Ovary (tissue), 9 donors: ENCODE data around the gene SFXN1. TPM values are rescaled to one million over a fixed set of nuclear protein-coding genes. Genes with fewer than 3 reads are reported as not detected.

Experiments used
- DNase-seq, 5 donors: peaks; one replicate each; pipeline ENCODE4 v3.0.0-alpha.2; 2019 to 2020
- H3K27ac ChIP-seq, 2 donors: fragments of 200-600 bp; one replicate each; pipeline versions ENCODE4 v1.5.1 to v1.8.0; 2019 to 2022
- H3K27me3 ChIP-seq: fragments of 200-600 bp; one replicate; pipeline ENCODE4 v1.8.0; 2022
- H3K36me3 ChIP-seq: fragments of 200-600 bp; sonication (generic); one replicate; pipeline ENCODE4 v1.5.1; 2019
- H3K4me1 ChIP-seq: one replicate; pipeline ENCODE4 v1.8.1; 2013; ENCODE audit warnings: mild to moderate bottlenecking, moderate library complexity; ENCODE audit not compliant: insufficient read depth
- H3K4me3 ChIP-seq: fragments of 200-600 bp; sonication (generic); one replicate; pipeline ENCODE4 v1.5.1; 2017
- H3K9me3 ChIP-seq, 2 donors: fragments of 200-600 bp in 1 of 2; sonication (generic) in 1 of 2; one replicate each; pipeline versions ENCODE4 v1.5.1 to v1.8.1; 2013 to 2019; ENCODE audit warnings: mild to moderate bottlenecking in 1 of 2, moderate library complexity in 1 of 2
- CTCF ChIP-seq, 3 donors: fragments of 450-650 bp in 2 of 3; fragments of 200-600 bp in 1 of 3; IDR thresholded peaks; one replicate each; pipeline versions ENCODE4 v1.5.1 to v1.8.0; 2016 to 2022; ENCODE audit warnings: antibody characterized with exemption in 3 of 3, mild to moderate bottlenecking in 1 of 3
- EP300 ChIP-seq: sonication (generic); formaldehyde crosslinking; IDR thresholded peaks from one replicate; pipeline ENCODE4 v1.6.1; 2017; ENCODE audit warnings: antibody characterized with exemption
- POLR2A ChIP-seq: fragments of 450-650 bp; IDR thresholded peaks from one replicate; pipeline ENCODE4 v1.6.1; 2017; ENCODE audit warnings: antibody characterized with exemption, mild to moderate bottlenecking, moderate library complexity
- WGBS, 3 donors: extraction: QIAGEN DNeasy Blood & Tissue Kit in 1 of 3; methylation state at CpG; one replicate each; pipeline versions ENCODE4 v1.1.5 to v1.1.7; 2013 to 2017; 5-methylcytosine and 5-hydroxymethylcytosine counted together
- intact Hi-C, 4 donors: fragments of 100-400 bp; cut with DNase I; formaldehyde crosslinking; loops; one replicate each; pipeline versions ENCODE4 v1.11.0 to v1.15.1; 2022 to 2023
- polyA plus RNA-seq, 2 donors: library from polyadenylated mRNA; stranded (reverse); fragments of 200-250 nt in 1 of 2; fragments of 350-450 nt in 1 of 2; fragmentation: Illumina TruSeq in 1 of 2; extraction: RNeasy Lipid Tissue Mini Kit (QIAGEN cat#74804) in 1 of 2; gene quantifications; one replicate each; pipeline ENCODE4 v1.2.3, GENCODE V29; 2013 to 2014
- total RNA-seq, 7 donors: library from RNA; depleted of rRNA in 2 of 7; stranded (reverse); fragments of >200 nt in 2 of 7; fragmentation: NEBNext Ultra II Directional in 3 of 7; extraction: Animal tissue kit (Norgen Biotek cat#: 25700) in 3 of 7; gene quantifications; one replicate each; pipeline versions ENCODE4 v1.1.0 to v1.2.4, GENCODE V29; 2016 to 2023
- donor health status: DM: no; HTN: no; CAD: no; lungs with moderate emphysema.
- donor health status: DM: no; HTN: no; CAD: no.
- donor health status: Bipolar disorder and iron deficiency.
- donor health status: DM: yes; HTN: yes; CAD: no.
- donor health status: DM: no; HTN: no; CAD: no.
- donor health status: DM: yes; HTN: yes; CAD: no.

SFXN1 gene
- total and polyA plus RNA-seq, 9 donors = 9.6 to 50.6 (median 31.4) TPM

- no peak for DNase-seq
- H3K9me3 ChIP-seq = no peaks in the 10 kb centered on the region
- H3K27me3 ChIP-seq = no peaks in the 10 kb centered on the region
- no peak overlapping the region for H3K4me3 ChIP-seq
- TF ChIP-seq EP300 = no peak
- intact Hi-C loops = no loop called here
- no peaks in the 10 kb centered on the region for H3K4me1 ChIP-seq
- no peak overlapping the region for H3K27ac ChIP-seq
- 50 to 61% (median 52%) methylated on average over 1 of the region's 1 CpG for WGBS, 3 donors
- H3K36me3 ChIP-seq = no peaks in the 10 kb centered on the region
These were observed 20.9 kb upstream of the SFXN1 start for GRCh38 chr5:175457466-175457865.

- no peaks in the 10 kb centered on the region for H3K9me3 ChIP-seq
- TF ChIP-seq CTCF (IDR thresholded peaks at IDR 0.05) (no peak), POLR2A (no peak), EP300 (no peak)
- no peak overlapping the region for H3K27ac ChIP-seq
- no peaks in the 10 kb centered on the region for H3K4me1 ChIP-seq
- H3K27me3 ChIP-seq = no peaks in the 10 kb centered on the region
- H3K36me3 ChIP-seq = no peaks in the 10 kb centered on the region
- no peak overlapping the region for H3K4me3 ChIP-seq
- 47 to 58% (median 56%) methylated on average over 7 of the region's 7 CpGs for WGBS, 3 donors
- no peak for DNase-seq
- intact Hi-C loops = no loop called here
These were observed 18.2 kb upstream of the SFXN1 start for GRCh38 chr5:175460126-175460525.

GRCh38 chr5:175460552-175460951, 17.8 kb upstream of the SFXN1 start:
- intact Hi-C loops = no loop called here
- WGBS, 3 donors = 78 to 100% (median 85%) methylated on average over 2 of the region's 2 CpGs
- Histone ChIP-seq H3K27ac (no peak overlapping the region), H3K4me3 (no peak overlapping the region), H3K36me3 (no peaks in the 10 kb centered on the region), H3K9me3 (no peaks in the 10 kb centered on the region), H3K4me1 (no peaks in the 10 kb centered on the region), H3K27me3 (no peaks in the 10 kb centered on the region)
- no peak for DNase-seq
- no peak for TF ChIP-seq POLR2A
- no peak for TF ChIP-seq CTCF (IDR thresholded peaks at IDR 0.05)
- TF ChIP-seq EP300 = no peak

GRCh38 chr5:175461370-175461769, 17.0 kb upstream of the SFXN1 start:
- Histone ChIP-seq H3K4me1 (no peaks in the 10 kb centered on the region), H3K27ac (no peak overlapping the region), H3K9me3 (no peaks in the 10 kb centered on the region), H3K27me3 (no peaks in the 10 kb centered on the region), H3K4me3 (no peak overlapping the region), H3K36me3 (no peaks in the 10 kb centered on the region)
- 86 to 88% (median 87%) methylated on average over 13 of the region's 13 CpGs for WGBS, 3 donors
- intact Hi-C loops = no loop called here
- DNase-seq = no peak
- no peak for TF ChIP-seq POLR2A
- no peak for TF ChIP-seq CTCF (IDR thresholded peaks at IDR 0.05)
- no peak for TF ChIP-seq EP300

GRCh38 chr5:175463641-175464040, 14.7 kb upstream of the SFXN1 start:
- no peak for DNase-seq
- no peaks in the 10 kb centered on the region for H3K27me3 ChIP-seq
- no peaks in the 10 kb centered on the region for H3K9me3 ChIP-seq
- intact Hi-C loops = no loop called here
- no peak overlapping the region for H3K27ac ChIP-seq
- TF ChIP-seq CTCF (IDR thresholded peaks at IDR 0.05) (no peak), EP300 (no peak), POLR2A (no peak)
- no peaks in the 10 kb centered on the region for H3K4me1 ChIP-seq
- no peak overlapping the region for H3K4me3 ChIP-seq
- WGBS, 3 donors = 82 to 89% (median 84%) methylated on average over 3 of the region's 3 CpGs
- H3K36me3 ChIP-seq = no peaks in the 10 kb centered on the region
